K562 (cell line): ENCODE results near the gene AP2A2. TPM values are rescaled to one million over a fixed set of nuclear protein-coding genes. Genes with fewer than 3 reads are reported as not detected.

Experiments used
- ATAC-seq: fragments of 200-7000 bp; cut with Tn5 transposase; 3 replicates; pipeline ENCODE4 v1.9.1; 2020; ENCODE audit warnings: moderate library complexity
- BruUV-seq: library from RNA; stranded (reverse); fragments of 400-500 nt; replicated peaks from 2 replicates; lab custom pipeline; 2021; lab: Mats Ljungman, UMichigan
- CTCF ChIA-PET: fragments of 300-600 bp; formaldehyde crosslinking; extraction: SDS; loops from one replicate; lab custom pipeline; 2021; ENCODE audit warnings: low intra/inter-chr PET ratio; lab: Yijun Ruan, JAX
- POLR2A ChIA-PET: fragments of 300-600, 350-650 bp; sonication (Branson Sonifier 250); formaldehyde crosslinking; extraction: SDS; loops from one replicate; lab custom pipeline; 2021; ENCODE audit warnings: antibody characterized with exemption, inconsistent platforms; lab: Yijun Ruan, JAX
- DNase-seq, 4 experiments: peaks; one replicate each; pipeline versions ENCODE4 v3.0.0 to v3.0.0-alpha.2; 2011 to 2018; ENCODE audit warnings: low spot score in 3 of 4, mixed read lengths in 3 of 4; ENCODE audit errors: extremely low read depth in 1 of 4
- FAIRE-seq: peaks from 2 replicates; lab custom pipeline; 2011; peaks lifted over from hg19 to GRCh38; lab: Jason Lieb, UNC
- H2AFZ ChIP-seq: 2 replicates; pipeline ENCODE4 v1.6.0; 2011; ENCODE audit warnings: low read depth, low read length, control low read depth, inconsistent platforms
- H3K27ac ChIP-seq: fragments of 200-600 bp; 3 replicates; pipeline ENCODE4 v1.8.0; 2011; ENCODE audit warnings: low read depth, mild to moderate bottlenecking, control low read depth, inconsistent platforms, low read length, moderate library complexity, mixed read lengths; ENCODE audit errors: extremely low read depth
- H3K27me3 ChIP-seq, 2 experiments: fragments of 300-600 bp in 1 of 2; 2 replicates in 1 of 2; 3 replicates in 1 of 2; pipeline versions ENCODE4 v1.6.0 to v1.8.0; 2011; ENCODE audit warnings: inconsistent platforms in 2 of 2, low read length in 2 of 2, mild to moderate bottlenecking in 1 of 2, mixed read lengths in 1 of 2, moderate library complexity in 1 of 2; ENCODE audit not compliant: control insufficient read depth in 2 of 2, insufficient read depth in 2 of 2
- H3K36me3 ChIP-seq: fragments of 300-600 bp; 3 replicates; pipeline ENCODE4 v1.8.0; 2011; ENCODE audit warnings: mild to moderate bottlenecking, low read length, inconsistent platforms; ENCODE audit not compliant: control insufficient read depth, insufficient read depth
- H3K4me1 ChIP-seq, 2 experiments: fragments of 200-600 bp in 1 of 2; replicated peaks in 1 of 2; 2 replicates in 1 of 2; 3 replicates in 1 of 2; pipeline versions ENCODE4 v1.5.1 to v1.8.0; 2011; ENCODE audit warnings: inconsistent platforms in 2 of 2, low read length in 2 of 2, mild to moderate bottlenecking in 1 of 2, mixed read lengths in 1 of 2, moderate library complexity in 1 of 2; ENCODE audit not compliant: control insufficient read depth in 2 of 2, insufficient read depth in 2 of 2
- H3K4me2 ChIP-seq: 2 replicates; pipeline ENCODE4 v1.6.1; 2011; ENCODE audit warnings: low read length, control low read depth, inconsistent platforms, mixed read lengths; ENCODE audit not compliant: insufficient read depth
- H3K4me3 ChIP-seq: fragments of 200-600 bp; sonication (generic), shearing (Covaris generic); 2 replicates; pipeline ENCODE4 v1.5.1; 2016; ENCODE audit warnings: control low read depth, inconsistent platforms
- H3K79me2 ChIP-seq: fragments of 200-600 bp; 3 replicates; pipeline ENCODE4 v1.8.0; 2011; ENCODE audit warnings: low read length, inconsistent platforms; ENCODE audit not compliant: control insufficient read depth, insufficient read depth
- H3K9ac ChIP-seq, 2 experiments: 2 replicates each; pipeline versions ENCODE4 v1.6.0 to v1.6.1; 2011; ENCODE audit warnings: low read depth in 2 of 2, low read length in 2 of 2, control low read depth in 1 of 2, inconsistent platforms in 1 of 2, mild to moderate bottlenecking in 1 of 2, mixed read lengths in 1 of 2; ENCODE audit not compliant: insufficient read depth in 1 of 2
- H3K9me1 ChIP-seq: one replicate; pipeline ENCODE4 v1.6.0; 2011; ENCODE audit warnings: inconsistent platforms, mild to moderate bottlenecking, low read length, moderate library complexity; ENCODE audit not compliant: control insufficient read depth, insufficient read depth
- H3K9me3 ChIP-seq: replicated peaks from 2 replicates; pipeline ENCODE4 v1.5.1; 2011; ENCODE audit warnings: low read depth, low read length, inconsistent platforms; ENCODE audit not compliant: control insufficient read depth, insufficient read depth
- H4K20me1 ChIP-seq: replicated peaks from 2 replicates; pipeline ENCODE4 v1.6.1; 2011; ENCODE audit warnings: low read length, inconsistent platforms, mixed read lengths; ENCODE audit not compliant: control insufficient read depth, insufficient read depth
- CXXC5 ChIP-seq: fragments of 250-450 bp; sonication (Bioruptor Pico); IDR thresholded peaks from 2 replicates; pipeline ENCODE4 v1.8.0; 2022; ENCODE audit warnings: inconsistent platforms, mild to moderate bottlenecking, moderate library complexity
- E4F1 ChIP-seq: fragments of 250-450 bp; sonication (Bioruptor Pico); IDR thresholded peaks from 2 replicates; pipeline ENCODE4 v1.5.0; 2021; ENCODE audit warnings: mild to moderate bottlenecking, borderline replicate concordance
- ETS2 ChIP-seq: IDR thresholded peaks from 2 replicates; pipeline ENCODE4 v1.6.1; 2016; ENCODE audit warnings: borderline replicate concordance, missing genetic modification characterization, mild to moderate bottlenecking, moderate library complexity, missing compliant biosample characterization; ENCODE audit not compliant: poor library complexity, severe bottlenecking
- MLX ChIP-seq, 2 experiments: fragments of 450-650 bp in 1 of 2; sonication (generic) in 1 of 2; formaldehyde crosslinking; conservative IDR thresholded peaks; 2 replicates each; pipeline versions ENCODE4 v1.4.0 to v1.8.1; 2020 to 2022; ENCODE audit warnings: mild to moderate bottlenecking in 1 of 2, missing genetic modification reagents in 1 of 2
- NR2C2 ChIP-seq, 2 experiments: fragments of 200-800 bp in 1 of 2; sonication (Bioruptor generic) in 1 of 2; sonication (generic) in 1 of 2; formaldehyde crosslinking in 1 of 2; IDR thresholded peaks; 2 replicates each; pipeline versions ENCODE4 v1.6.1 to v1.8.0; 2016 to 2022; ENCODE audit warnings: mild to moderate bottlenecking in 1 of 2, missing compliant biosample characterization in 1 of 2, missing genetic modification characterization in 1 of 2, missing genetic modification reagents in 1 of 2
- PPARD ChIP-seq: fragments of 250-450 bp; sonication (Bioruptor Pico); IDR thresholded peaks from 2 replicates; pipeline ENCODE4 v1.8.0; 2022; ENCODE audit warnings: inconsistent platforms, mild to moderate bottlenecking, moderate library complexity
- RAD21 ChIP-seq, 2 experiments: fragments of 250-450 bp in 1 of 2; fragments of 450-650 bp in 1 of 2; sonication (Bioruptor Pico) in 1 of 2; formaldehyde crosslinking in 1 of 2; IDR thresholded peaks in 1 of 2; conservative IDR thresholded peaks in 1 of 2; 2 replicates each; pipeline versions ENCODE4 v1.4.0 to v1.8.0; 2020 to 2022; ENCODE audit warnings: mild to moderate bottlenecking in 2 of 2, moderate library complexity in 1 of 2
- SIX5 ChIP-seq, 2 experiments: IDR thresholded peaks; 2 replicates each; pipeline ENCODE4 v1.6.1; 2011; ENCODE audit warnings: low read length in 2 of 2, borderline replicate concordance in 1 of 2, low read depth in 1 of 2, mild to moderate bottlenecking in 1 of 2, moderate library complexity in 1 of 2; ENCODE audit not compliant: insufficient read depth in 1 of 2
- SREBF1 ChIP-seq: fragments of 150-350 bp; IDR thresholded peaks from 2 replicates; pipeline ENCODE4 v1.6.1; 2014; ENCODE audit warnings: antibody characterized with exemption, low read depth, low read length, borderline replicate concordance
- TARDBP ChIP-seq: fragments of 450-650 bp; IDR thresholded peaks from 2 replicates; pipeline ENCODE4 v1.6.1; 2016
- WGBS: fragments of 100-300 bp; shearing (Covaris generic); methylation state at CpG from one replicate; pipeline ENCODE4 v1.1.6; 2016; ENCODE audit warnings: low coverage, mixed read lengths; ENCODE audit not compliant: insufficient coverage; ENCODE audit errors: missing lambda C conversion rate; 5-methylcytosine and 5-hydroxymethylcytosine counted together
- in situ Hi-C: fragments of 300-500 bp; cut with MboI; formaldehyde crosslinking; loops from 4 replicates; pipeline ENCODE4 v1.15.0; 2018; ENCODE audit warnings: inconsistent platforms, mixed read lengths
- intact Hi-C: fragments of 100-400 bp; cut with micrococcal nuclease; formaldehyde crosslinking; loops from 2 replicates; pipeline ENCODE4 v1.14.2; 2022
- polyA plus RNA-seq, 8 experiments: library from polyadenylated mRNA; depleted of rRNA in 4 of 8; stranded (reverse) in 5 of 8; unstranded in 3 of 8; fragments of >200 nt; fragmentation: Nextera tagmentation in 2 of 8; fragmentation: Illumina TruSeq in 1 of 8; extraction: Ambion mirVana in 2 of 8; extraction: Trizol in 1 of 8; gene quantifications; 2 replicates each; pipeline versions ENCODE4 v1.2.1 to v1.2.3, GENCODE V29; 2011 to 2014; ENCODE audit warnings: inconsistent platforms in 1 of 8, missing spikeins in 1 of 8
- total RNA-seq, 7 experiments: library from RNA; depleted of rRNA in 6 of 7; stranded (reverse); fragments of >200 nt in 6 of 7; fragmentation: Illumina TruSeq in 2 of 7; extraction: Trizol in 2 of 7; gene quantifications; 2 replicates each; pipeline versions ENCODE4 v1.2.1 to v1.2.3, GENCODE V29; 2011 to 2021; ENCODE audit warnings: low replicate concordance in 1 of 7
- TF ChIP-seq, protein P1 (sequence below), 2 experiments: fragments of 450-650 bp in 1 of 2; IDR thresholded peaks; 2 replicates each; pipeline ENCODE4 v1.6.1; 2011 to 2017; ENCODE audit warnings: low read depth in 2 of 2, antibody characterized with exemption in 1 of 2, borderline replicate concordance in 1 of 2, low read length in 1 of 2, mild to moderate bottlenecking in 1 of 2, mixed read lengths in 1 of 2; ENCODE audit not compliant: control insufficient read depth in 1 of 2

The AP2A2 gene
- total and polyA plus RNA-seq, 9 of the 15 experiments (the other 6 are each of a cell fraction or from before 2014, with no cell fraction given): 0.69 to 41.7 (median 15.2) TPM

DNA sequence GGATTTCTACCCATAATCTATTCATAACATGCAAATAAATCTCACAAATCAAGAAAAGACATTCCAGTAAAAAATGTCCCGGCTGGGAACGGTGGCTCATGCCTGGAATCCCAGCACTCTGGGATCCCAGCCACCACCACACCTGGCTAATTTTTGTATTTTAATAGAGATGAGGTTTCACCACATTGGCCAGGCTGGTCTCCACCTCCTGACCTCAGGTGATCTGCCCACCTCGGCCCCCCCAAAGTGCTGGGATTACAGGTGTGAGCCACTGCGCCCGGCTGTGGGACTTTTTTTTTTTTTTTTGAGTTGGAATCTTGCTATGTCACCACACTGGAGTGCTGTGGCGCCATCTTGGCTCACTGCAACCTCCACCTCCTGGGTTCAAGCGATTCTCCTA is 19.7 kb upstream of the AP2A2 start (continued):
- TF ChIP-seq NR2C2 (CRISPR knock-in tag; IDR thresholded peaks at IDR 0.05) (no peak), NR2C2 (tag; IDR thresholded peaks at IDR 0.05) (no peak)

GRCh38 chr11:907668-908067 is 18.0 kb upstream of the AP2A2 start:
- FAIRE-seq (no peak), ATAC-seq (no peak), DNase-seq (no peak)
- H3K4me3 ChIP-seq: no peak overlapping the region
- no peak overlapping the region for H3K27ac ChIP-seq
- peak overlapping the region in 1 of 2 experiments; percentile 29; a peak in 1 of 4 replicates for H3K9ac ChIP-seq
- peaks cover 60% of the 10 kb centered on the region for H3K36me3 ChIP-seq
- peaks cover 15% of the 10 kb centered on the region; the same call in 1 of the 2 replicates for H4K20me1 ChIP-seq
- intact Hi-C loops: loop anchor here (5.0 kb wide), 1 partner anchor 140 kb away; no protein-coding TSS in a partner anchor
- peaks cover 40% of the 10 kb centered on the region for H3K79me2 ChIP-seq
- CTCF ChIA-PET: no interaction called here
- H3K4me2 ChIP-seq: no peak overlapping the region
- 94% methylated on average over 2 of the region's 2 CpGs for WGBS
- no peak overlapping the region for H2AFZ ChIP-seq
- in situ Hi-C loops: no loop called here
- H3K9me1 ChIP-seq: peaks cover 3% of the 10 kb centered on the region
- H3K9me3 ChIP-seq: no peaks in the 10 kb centered on the region
- peaks cover 25 to 50% of the 10 kb centered on the region in 2 experiments for H3K4me1 ChIP-seq
- no peaks in the 10 kb centered on the region for H3K27me3 ChIP-seq
- BruUV-seq: no TSS peak
- POLR2A ChIA-PET: interaction anchor here (0.6 to 0.9 kb wide), 3 partner anchors 10 to 102 kb away, joined by 3 to 5 read pairs (median 3); no protein-coding TSS in a partner anchor
- no peak for TF ChIP-seq PPARD (CRISPR knock-in tag)
- no peak for TF ChIP-seq SREBF1
- no peak for TF ChIP-seq CXXC5
- TF ChIP-seq, protein P1, sequence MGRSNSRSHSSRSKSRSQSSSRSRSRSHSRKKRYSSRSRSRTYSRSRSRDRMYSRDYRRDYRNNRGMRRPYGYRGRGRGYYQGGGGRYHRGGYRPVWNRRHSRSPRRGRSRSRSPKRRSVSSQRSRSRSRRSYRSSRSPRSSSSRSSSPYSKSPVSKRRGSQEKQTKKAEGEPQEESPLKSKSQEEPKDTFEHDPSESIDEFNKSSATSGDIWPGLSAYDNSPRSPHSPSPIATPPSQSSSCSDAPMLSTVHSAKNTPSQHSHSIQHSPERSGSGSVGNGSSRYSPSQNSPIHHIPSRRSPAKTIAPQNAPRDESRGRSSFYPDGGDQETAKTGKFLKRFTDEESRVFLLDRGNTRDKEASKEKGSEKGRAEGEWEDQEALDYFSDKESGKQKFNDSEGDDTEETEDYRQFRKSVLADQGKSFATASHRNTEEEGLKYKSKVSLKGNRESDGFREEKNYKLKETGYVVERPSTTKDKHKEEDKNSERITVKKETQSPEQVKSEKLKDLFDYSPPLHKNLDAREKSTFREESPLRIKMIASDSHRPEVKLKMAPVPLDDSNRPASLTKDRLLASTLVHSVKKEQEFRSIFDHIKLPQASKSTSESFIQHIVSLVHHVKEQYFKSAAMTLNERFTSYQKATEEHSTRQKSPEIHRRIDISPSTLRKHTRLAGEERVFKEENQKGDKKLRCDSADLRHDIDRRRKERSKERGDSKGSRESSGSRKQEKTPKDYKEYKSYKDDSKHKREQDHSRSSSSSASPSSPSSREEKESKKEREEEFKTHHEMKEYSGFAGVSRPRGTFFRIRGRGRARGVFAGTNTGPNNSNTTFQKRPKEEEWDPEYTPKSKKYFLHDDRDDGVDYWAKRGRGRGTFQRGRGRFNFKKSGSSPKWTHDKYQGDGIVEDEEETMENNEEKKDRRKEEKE (IDR thresholded peaks at IDR 0.05; ENCODE audit: borderline replicate concordance in 1 of 2, control insufficient read depth in 1 of 2, low read depth in 2 of 2, low read length in 1 of 2): no peak
- no peak for TF ChIP-seq SIX5 (IDR thresholded peaks at IDR 0.05; ENCODE audit: borderline replicate concordance in 1 of 2, insufficient read depth in 1 of 2, low read depth in 1 of 2, low read length in 2 of 2)
- TF ChIP-seq E4F1 (CRISPR knock-in tag): no peak
- TF ChIP-seq TARDBP: no peak
- no peak for TF ChIP-seq RAD21 (CRISPR knock-in tag; conservative IDR thresholded peaks at IDR 0.05 in 1 of 2, IDR thresholded peaks at IDR 0.05 in 1 of 2)
- TF ChIP-seq MLX (CRISPR knock-in tag; conservative IDR thresholded peaks at IDR 0.05): no peak
- TF ChIP-seq ETS2 (tag): no peak
